GM21515 (cell line): Measurements from ENCODE around the gene RPL3.

ENCODE experiments used
- ATAC-seq: cut with Tn5 transposase; IDR thresholded peaks from one replicate; pipeline ENCODE4 v1.9.1; 2021; ENCODE audit not compliant: unreplicated experiment

RPL3 gene

GRCh38 chr22:39284142-39284980 lies 35.1 kb downstream of the RPL3 start:
- ATAC-seq, result no peak

- ATAC-seq, result no peak
Measured at GRCh38 chr22:39283322-39284141, 35.9 kb downstream of the RPL3 start.

GRCh38 chr22:39282645-39283321 lies 36.6 kb downstream of the RPL3 start:
- no peak for ATAC-seq

GRCh38 chr22:39281126-39281525 lies 38.3 kb downstream of the RPL3 start:
- no peak for ATAC-seq

GRCh38 chr22:39280250-39280649 lies 39.2 kb downstream of the RPL3 start:
- ATAC-seq, result no peak

- no peak for ATAC-seq
Measured at GRCh38 chr22:39279170-39279850, 40.1 kb downstream of the RPL3 start.

- ATAC-seq, result no peak
Measured at GRCh38 chr22:39278040-39278439, 41.4 kb downstream of the RPL3 start.

GRCh38 chr22:39277142-39277607 lies 42.2 kb downstream of the RPL3 start:
- ATAC-seq, result no peak

GRCh38 chr22:39276440-39277141 lies 42.8 kb downstream of the RPL3 start:
- ATAC-seq, result no peak

- ATAC-seq, result no peak
Measured at GRCh38 chr22:39275814-39276439, 43.5 kb downstream of the RPL3 start.

- no peak for ATAC-seq
Measured at GRCh38 chr22:39273950-39274887, 45.2 kb downstream of the RPL3 start.

GRCh38 chr22:39270792-39271191 lies 48.6 kb downstream of the RPL3 start:
- no peak for ATAC-seq

- ATAC-seq, result no peak
Measured at GRCh38 chr22:39270280-39270679, 49.1 kb downstream of the RPL3 start.

- no peak for ATAC-seq
Measured at GRCh38 chr22:39269095-39269790, 50.2 kb downstream of the RPL3 start.

GRCh38 chr22:39268645-39269044 lies 50.8 kb downstream of the RPL3 start:
- no peak for ATAC-seq

- ATAC-seq, result no peak
Measured at GRCh38 chr22:39267974-39268373, 51.4 kb downstream of the RPL3 start.

- peak; percentile 64 for ATAC-seq
Measured at GRCh38 chr22:39266398-39267030, 52.9 kb downstream of the RPL3 start.
